AG20443 (cell line): ENCODE data around the gene RNFT2.
"Not testable (repeated sequence)": the region's sequence is repeated elsewhere in the genome, so short reads cannot be mapped to it uniquely, and the experiment has no call there.

ENCODE experiments used
- DNase-seq: peaks from one replicate; pipeline ENCODE4 v3.0.0; 2012; ENCODE audit warnings: low spot score, mixed read lengths

RNFT2 gene

DNA sequence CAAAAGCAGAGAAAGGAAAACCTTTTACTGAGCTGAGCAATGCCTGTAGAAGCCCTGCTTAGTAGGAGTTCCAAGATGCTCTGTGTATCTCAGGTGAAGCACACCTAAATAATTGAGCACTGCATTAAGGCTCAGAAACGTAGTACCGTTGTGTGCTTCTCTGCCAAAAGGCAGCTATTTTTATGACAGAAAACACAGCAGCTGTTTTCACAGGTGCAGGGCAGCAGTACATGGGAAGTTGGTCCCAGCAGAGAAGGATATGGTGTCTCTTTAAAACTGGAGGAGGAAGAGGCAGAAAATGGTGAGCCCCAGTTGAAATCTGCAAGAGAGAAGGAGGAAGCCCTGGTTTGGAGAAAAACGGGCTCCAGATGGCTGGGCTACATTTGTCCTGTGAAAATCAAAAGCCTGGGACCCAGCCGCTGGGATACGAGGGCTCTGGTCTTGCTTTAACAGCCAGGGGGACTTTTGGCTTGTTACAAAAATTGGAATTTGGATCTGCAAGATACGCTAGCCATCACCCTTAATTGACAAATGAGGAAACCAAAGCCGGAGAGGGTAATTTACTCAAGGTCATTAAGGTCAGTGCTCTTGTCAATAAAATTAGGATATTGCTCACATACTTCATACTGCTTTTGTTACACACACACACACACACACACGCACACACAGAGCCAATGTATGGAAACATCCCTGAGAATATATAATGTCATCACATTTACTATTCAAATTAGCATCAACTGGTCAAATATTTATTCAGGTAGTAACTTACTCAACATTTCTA lies 27.6 kb upstream of the RNFT2 start:
- DNase-seq: no peak

DNA sequence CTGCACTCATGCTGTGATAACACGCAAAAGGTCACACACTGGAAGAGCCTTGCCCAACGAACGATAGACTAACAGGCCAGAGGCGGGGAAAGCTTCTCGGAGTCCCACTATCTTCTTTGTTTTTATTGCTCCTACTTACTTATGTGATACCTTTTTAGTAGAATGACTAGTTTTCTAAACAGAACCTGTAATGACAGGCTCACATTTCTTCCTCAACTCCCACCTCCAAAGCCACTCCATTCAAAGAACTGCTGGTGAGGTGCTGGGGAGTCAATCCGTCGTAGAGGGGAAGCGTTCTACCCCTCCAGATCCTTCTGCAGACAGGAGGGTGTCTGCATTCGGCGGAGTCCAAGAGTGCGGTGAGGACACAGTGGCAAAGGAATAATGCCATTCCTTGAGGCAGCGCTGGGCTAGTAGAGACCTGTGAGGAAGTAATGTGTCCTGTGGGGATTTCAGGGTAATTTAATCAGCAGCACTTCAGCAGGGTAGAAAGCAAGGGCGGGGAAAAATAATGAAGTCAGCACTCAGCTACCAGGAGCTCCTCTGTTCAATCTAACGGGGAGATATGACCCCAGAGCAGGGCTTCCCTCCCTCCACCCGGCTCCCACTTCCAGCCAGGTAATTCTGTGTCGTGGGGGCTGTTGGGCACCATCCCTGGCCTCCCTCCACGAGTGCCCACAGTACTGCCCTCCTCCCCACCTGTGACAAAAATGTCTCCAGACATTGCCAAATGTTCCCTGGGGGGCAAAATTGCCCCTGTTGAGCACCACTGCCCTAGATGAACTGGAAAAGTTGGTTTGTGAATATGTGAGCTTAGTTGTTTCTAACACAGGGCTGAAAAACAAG lies 25.4 kb upstream of the RNFT2 start:
- DNase-seq: no peak

- no peak for DNase-seq
Measured at GRCh38 chr12:116713527-116713926, 24.6 kb upstream of the RNFT2 start.

GRCh38 chr12:116714175-116714574 lies 23.9 kb upstream of the RNFT2 start:
- DNase-seq: no peak

GRCh38 chr12:116717466-116718437 lies 20.4 kb upstream of the RNFT2 start:
- DNase-seq: peak; percentile 77

DNA sequence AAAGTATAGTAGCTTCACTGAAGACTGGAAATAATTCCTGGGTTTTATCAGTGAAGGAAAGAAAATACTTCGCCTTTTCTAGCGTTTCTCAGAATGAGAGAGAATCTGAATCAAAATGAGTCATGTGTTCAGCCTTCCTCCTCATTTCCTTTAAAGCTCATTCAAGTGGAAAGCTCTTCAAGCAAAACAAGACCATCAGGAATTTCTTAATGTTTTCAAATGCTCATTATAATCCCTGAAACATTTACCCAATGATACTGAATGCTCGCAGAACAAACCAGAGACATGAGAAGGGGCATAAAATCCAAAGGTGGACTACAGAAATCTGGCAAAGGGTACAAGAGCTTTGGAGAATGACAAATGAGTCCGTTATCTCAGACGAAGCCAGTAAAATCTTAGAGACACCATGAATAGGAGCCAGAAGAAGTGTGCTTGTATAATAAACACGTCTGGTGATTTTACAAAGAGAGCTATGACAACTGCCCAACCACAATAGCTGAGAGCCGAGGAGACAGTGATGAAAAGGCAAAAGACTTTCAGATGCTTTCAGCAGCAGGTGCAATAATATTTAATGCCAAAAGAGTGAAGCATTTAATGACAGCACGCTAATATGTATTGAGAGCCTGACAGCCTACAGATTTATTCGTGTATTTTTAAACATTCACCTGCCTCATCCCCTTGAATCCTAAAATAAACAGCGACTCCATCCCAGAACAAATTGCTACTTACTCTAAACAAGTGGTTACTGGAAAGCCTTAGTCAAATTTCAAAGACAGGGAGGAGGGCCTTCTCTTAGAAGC lies 19.3 kb upstream of the RNFT2 start:
- peak; percentile 51 for DNase-seq

DNA sequence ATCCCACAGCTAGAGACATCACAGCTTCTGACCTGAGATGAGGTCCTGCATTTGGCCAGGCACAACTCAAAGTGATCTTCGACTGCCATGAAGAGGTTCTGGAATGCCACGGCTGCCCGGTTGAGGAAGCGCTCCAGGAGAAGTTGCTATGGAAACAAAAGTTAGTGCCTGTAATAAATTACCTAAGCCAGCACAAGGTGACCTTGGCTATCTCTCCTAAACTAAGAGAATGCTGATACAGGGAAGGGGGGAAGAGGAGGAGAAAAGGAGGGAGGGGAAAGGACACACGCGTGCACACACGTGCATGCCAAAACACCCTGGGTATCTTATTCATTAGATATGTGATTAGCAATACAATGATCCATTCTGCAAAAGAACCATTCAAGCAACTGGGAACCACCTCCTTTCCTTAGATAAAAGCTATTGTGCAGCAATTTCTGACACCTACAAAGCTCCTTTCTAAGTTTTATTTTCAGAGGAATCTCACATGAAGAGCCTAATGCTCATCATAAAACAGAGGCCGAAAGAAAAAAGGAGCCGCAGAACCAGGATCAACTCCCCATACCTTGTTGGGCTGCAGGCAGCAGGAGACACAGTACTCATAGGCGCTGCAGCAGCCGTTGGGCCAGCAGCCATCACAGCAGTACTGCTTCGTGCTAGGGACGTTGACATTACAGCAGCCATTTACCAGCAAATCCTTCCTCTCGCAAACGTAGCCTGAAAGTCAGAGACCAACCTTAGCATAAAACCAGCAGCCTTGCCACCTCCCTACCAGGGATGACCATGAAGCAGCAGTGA lies 18.2 kb upstream of the RNFT2 start:
- no peak for DNase-seq

DNA sequence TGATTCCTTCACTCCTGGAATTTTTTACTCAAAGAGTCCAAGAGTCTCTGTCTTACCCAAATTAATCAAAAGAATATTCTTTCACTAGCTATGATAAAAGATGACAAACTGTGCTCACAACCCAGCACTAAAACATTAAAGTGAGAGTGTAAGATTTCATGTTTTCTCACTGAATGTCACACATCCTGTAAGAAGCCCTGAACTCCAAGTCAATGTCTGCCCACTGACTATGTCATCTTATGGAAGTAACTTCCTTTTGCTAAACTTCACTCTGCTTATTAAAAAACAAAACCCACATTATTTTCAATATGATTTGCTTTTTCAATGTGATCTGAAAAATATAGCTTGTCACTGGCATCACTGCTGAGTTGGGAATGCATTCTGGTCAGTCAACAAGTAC lies 15.9 kb upstream of the RNFT2 start:
- no peak for DNase-seq

DNA sequence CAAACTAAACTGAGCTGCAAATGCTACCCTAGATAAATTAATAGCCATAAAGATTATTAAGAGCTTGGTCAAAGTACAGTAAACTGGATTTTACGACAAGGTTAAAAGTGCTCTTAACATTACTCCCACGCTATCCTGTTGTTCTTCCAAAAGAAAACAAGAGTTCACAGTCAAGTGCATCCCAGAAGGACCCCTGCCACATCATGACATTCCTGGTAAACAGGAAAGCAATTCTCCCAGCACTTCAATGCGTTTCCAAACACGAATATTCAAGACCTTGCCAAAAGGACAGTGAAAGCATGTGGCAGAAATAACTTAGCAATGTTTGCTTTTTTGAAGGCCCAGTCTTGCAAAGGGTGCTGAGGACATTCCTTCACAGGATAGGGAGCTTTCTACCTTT lies 11.4 kb upstream of the RNFT2 start:
- DNase-seq: no peak

GRCh38 chr12:116727261-116727660 lies 10.9 kb upstream of the RNFT2 start:
- DNase-seq: no peak

- no peak for DNase-seq
Measured at GRCh38 chr12:116727891-116728290, 10.2 kb upstream of the RNFT2 start.

- no peak for DNase-seq
Measured at GRCh38 chr12:116731801-116732200, 6.3 kb upstream of the RNFT2 start.

DNA sequence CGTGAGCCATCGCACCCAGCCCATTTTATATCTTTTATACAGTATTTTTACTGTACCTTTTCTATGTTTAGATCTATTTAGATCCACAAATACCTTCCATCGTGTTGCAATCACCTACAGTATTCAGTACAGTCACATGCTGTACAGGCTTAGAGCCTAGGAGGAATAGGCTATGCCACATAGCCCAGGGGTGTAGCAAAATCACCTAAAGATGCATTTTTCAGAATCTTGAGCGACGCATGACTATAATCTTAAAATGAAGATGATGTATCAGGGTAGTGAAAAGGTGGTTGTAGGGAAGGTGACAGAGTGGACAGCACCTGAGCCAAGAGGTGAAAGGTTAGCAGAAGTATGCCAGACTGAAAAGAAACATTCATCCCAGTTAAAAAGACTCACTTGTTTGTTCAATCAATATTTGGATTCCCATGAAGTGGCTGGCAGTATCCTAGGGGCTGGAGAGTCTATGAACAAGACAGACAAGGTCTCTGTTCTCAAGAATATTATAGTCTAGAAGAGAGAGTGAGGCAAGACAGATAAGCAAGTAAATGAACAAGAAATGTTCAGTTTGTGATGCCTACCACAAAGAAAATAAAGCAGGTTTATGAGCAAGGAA lies 3.9 kb upstream of the RNFT2 start:
- no peak for DNase-seq

GRCh38 chr12:116735084-116735483 lies 3.0 kb upstream of the RNFT2 start:
- no peak for DNase-seq

DNA sequence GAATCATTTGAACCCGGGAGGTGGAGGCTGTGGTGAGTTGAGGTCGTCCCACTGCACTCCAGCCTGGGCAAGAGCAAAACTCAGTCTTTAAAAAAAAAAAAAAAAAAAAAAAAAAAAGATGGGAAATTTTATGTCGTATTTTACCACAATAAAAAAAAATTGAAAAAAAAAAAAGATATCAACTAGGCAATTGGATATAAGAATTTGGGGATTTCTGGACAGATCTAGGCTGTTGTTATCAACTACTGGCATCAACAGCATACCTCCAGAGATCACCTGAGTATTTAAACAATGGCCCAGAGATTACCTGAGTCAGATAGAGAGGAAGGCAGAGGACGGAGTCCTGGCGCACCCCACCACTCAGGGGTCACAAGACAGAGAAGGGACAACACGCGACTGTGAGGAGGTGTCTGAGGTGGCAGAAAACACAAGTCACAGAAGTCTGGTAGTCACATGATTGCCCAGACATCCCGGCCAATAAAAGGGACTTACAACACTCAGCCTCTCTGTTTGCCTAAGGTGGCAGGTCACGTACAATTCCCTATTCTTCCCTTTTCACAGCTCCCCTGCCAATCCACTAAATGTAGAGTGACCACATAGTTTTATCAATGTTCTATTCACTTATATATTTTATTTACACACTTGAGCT lies 2.0 kb upstream of the RNFT2 start:
- DNase-seq: no peak

DNA sequence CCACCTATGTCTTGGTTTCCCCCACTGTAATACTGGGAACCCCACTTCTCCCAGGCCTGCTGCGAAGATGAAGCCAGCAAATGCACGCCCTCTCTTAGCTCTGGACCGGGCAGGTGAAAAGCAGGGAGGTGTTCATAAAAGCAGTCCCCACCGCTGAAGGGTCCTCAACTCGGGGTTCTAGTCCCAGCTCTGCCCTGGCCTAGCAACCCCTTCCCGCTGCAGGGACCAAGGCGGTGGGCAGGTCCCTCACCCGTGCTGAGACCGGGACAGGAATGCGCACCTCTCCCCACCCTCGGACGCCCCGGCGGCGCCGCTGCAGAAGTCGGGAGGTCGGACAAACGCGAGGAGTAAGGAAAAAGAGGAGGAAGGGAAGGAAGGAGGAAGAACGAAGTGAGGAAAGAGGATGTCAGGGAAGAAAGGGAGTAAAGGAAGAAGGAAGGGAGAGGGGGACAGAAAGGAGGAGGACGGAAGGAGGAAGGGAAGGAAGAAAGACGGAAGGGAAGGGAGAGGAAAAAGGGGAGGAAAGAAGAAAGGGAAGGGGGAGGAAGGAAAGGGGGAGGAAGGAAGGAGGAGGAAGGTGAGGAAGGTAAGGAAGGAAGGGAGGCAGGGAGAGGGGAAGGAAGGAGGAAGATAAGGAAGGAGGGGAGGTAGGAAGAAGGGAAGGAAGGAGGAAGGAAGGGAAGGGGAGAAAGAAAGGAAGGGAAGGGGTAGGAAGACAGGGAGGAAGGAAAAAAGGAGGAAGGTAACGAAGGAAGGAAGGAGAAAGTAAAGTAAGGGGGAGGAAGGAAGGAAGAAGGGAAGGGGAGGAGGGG lies 947 bp upstream of the RNFT2 start:
- DNase-seq: peak; percentile 39

- DNase-seq: no peak
Measured at GRCh38 chr12:116739381-116739887, 1.3 kb downstream of the RNFT2 start.

DNA sequence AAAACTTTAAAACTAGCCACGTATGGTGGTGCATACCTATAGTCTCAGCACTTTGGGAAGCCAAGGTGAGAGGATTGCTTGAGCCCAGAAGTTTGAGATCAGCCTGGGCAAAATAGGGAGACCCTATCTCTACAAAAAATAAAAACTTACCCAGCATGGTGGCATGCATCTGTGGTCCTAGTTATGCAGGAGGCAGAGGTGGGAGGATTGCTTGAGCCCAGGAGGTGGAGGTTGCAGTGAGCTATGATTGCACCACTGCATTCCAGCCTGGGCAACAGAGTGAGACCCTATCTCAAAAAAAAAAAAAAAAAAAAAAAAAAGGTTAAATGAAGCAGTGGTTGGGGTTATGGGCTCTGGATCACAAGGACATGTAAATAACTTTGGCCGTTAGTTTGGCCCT lies 4.7 kb downstream of the RNFT2 start:
- not testable (repeated sequence) for DNase-seq
